ENCODE data around the gene ERC1. TPM values are rescaled to one million over a fixed set of nuclear protein-coding genes. Genes with fewer than 3 reads are reported as not detected.

The ERC1 gene
- 83.5 TPM for total RNA-seq

GRCh38 chr12:990661-991349 is at the start of gene ERC1:
ERC1 (plus strand) TSS chr12:991223; CDS start chr12:1027904, 36,681 bp downstream.
- intact Hi-C loops (cut with DNase I): no loop called here

GRCh38 chr12:943051-943450 is 48.0 kb upstream of the ERC1 start:
- ATAC-seq: no peak
- DNase-seq (ENCODE audit: low spot score): no peak
- intact Hi-C loops (cut with DNase I): no loop called here

More at GRCh38 chr12:990661-991349, at the start of gene ERC1:
- DNase-seq (ENCODE audit: low spot score) (peak; percentile 92), ATAC-seq (peak; percentile 97)

GRCh38 chr12:944211-944610 is 46.8 kb upstream of the ERC1 start:
- intact Hi-C loops (cut with DNase I): no loop called here
- no peak for ATAC-seq
- DNase-seq (ENCODE audit: low spot score): no peak

- intact Hi-C loops (cut with DNase I): no loop called here
- ATAC-seq: no peak
- no peak for DNase-seq (ENCODE audit: low spot score)
Measured at GRCh38 chr12:946212-946611, 44.8 kb upstream of the ERC1 start.

GRCh38 chr12:946631-947030 is 44.4 kb upstream of the ERC1 start:
- intact Hi-C loops (cut with DNase I): no loop called here
- DNase-seq (ENCODE audit: low spot score) (no peak), ATAC-seq (no peak)

GRCh38 chr12:948238-948637 is 42.8 kb upstream of the ERC1 start:
- intact Hi-C loops (cut with DNase I): no loop called here
- no peak for DNase-seq (ENCODE audit: low spot score)
- ATAC-seq: no peak

- intact Hi-C loops (cut with DNase I): loop anchor here (10.0 kb wide), 1 partner anchor 385 kb away; no protein-coding TSS in a partner anchor
- ATAC-seq (peak; percentile 98), DNase-seq (ENCODE audit: low spot score) (peak; percentile 99)
Measured at GRCh38 chr12:949453-950191, 41.4 kb upstream of the ERC1 start, which contains the start of gene RAD52. RAD52 (minus strand) TSS chr12:949694; CDS start chr12:933058, 16,636 bp downstream.

GRCh38 chr12:951176-951575 is 39.8 kb upstream of the ERC1 start:
- DNase-seq (ENCODE audit: low spot score) (no peak), ATAC-seq (no peak)
- intact Hi-C loops (cut with DNase I): loop anchor here (10.0 kb wide), 1 partner anchor 386 kb away; no protein-coding TSS in a partner anchor

- ATAC-seq: no peak
- no peak for DNase-seq (ENCODE audit: low spot score)
- intact Hi-C loops (cut with DNase I): loop anchor here (10.0 kb wide), 1 partner anchor 389 kb away; no protein-coding TSS in a partner anchor
Measured at GRCh38 chr12:953776-954175, 37.2 kb upstream of the ERC1 start.

- ATAC-seq: no peak
- intact Hi-C loops (cut with DNase I): loop anchor here (10.0 kb wide), 1 partner anchor 390 kb away; no protein-coding TSS in a partner anchor
- no peak for DNase-seq (ENCODE audit: low spot score)
Measured at GRCh38 chr12:954741-955140, 36.3 kb upstream of the ERC1 start.

GRCh38 chr12:955939-956338 is 35.1 kb upstream of the ERC1 start:
- intact Hi-C loops (cut with DNase I): loop anchor here (2.0 to 10.0 kb wide), 2 partner anchors 21 to 391 kb away; no protein-coding TSS in a partner anchor
- no peak for ATAC-seq

GRCh38 chr12:958588-959123 is 32.4 kb upstream of the ERC1 start:
- intact Hi-C loops (cut with DNase I): loop anchor here (10.0 kb wide), 1 partner anchor 394 kb away; no protein-coding TSS in a partner anchor
- ATAC-seq: peak; percentile 41

More at GRCh38 chr12:955939-956338, 35.1 kb upstream of the ERC1 start:
- DNase-seq (ENCODE audit: low spot score): no peak

GRCh38 chr12:966724-967123 is 24.3 kb upstream of the ERC1 start:
- DNase-seq (ENCODE audit: low spot score) (no peak), ATAC-seq (no peak)
- intact Hi-C loops (cut with DNase I): no loop called here

More at GRCh38 chr12:958588-959123, 32.4 kb upstream of the ERC1 start:
- no peak for DNase-seq (ENCODE audit: low spot score)

- no peak for ATAC-seq
- intact Hi-C loops (cut with DNase I): no loop called here
- DNase-seq (ENCODE audit: low spot score): no peak
Measured at GRCh38 chr12:967641-968040, 23.4 kb upstream of the ERC1 start.

- intact Hi-C loops (cut with DNase I): no loop called here
Measured at GRCh38 chr12:968545-968944, 22.5 kb upstream of the ERC1 start.

GRCh38 chr12:969821-970220 is 21.2 kb upstream of the ERC1 start:
- ATAC-seq (no peak), DNase-seq (ENCODE audit: low spot score) (no peak)
- intact Hi-C loops (cut with DNase I): no loop called here

More at GRCh38 chr12:968545-968944, 22.5 kb upstream of the ERC1 start:
- DNase-seq (ENCODE audit: low spot score) (no peak), ATAC-seq (no peak)

- DNase-seq (ENCODE audit: low spot score): no peak
- intact Hi-C loops (cut with DNase I): no loop called here
- ATAC-seq: no peak
Measured at GRCh38 chr12:971991-972390, 19.0 kb upstream of the ERC1 start.

GRCh38 chr12:974271-974862 is 16.7 kb upstream of the ERC1 start:
- intact Hi-C loops (cut with DNase I): no loop called here
- DNase-seq (ENCODE audit: low spot score) (no peak), ATAC-seq (no peak)

GRCh38 chr12:976644-977043 is 14.4 kb upstream of the ERC1 start:
- DNase-seq (ENCODE audit: low spot score) (no peak), ATAC-seq (no peak)
- intact Hi-C loops (cut with DNase I): loop anchor here (2.0 kb wide), 1 partner anchor 20 kb away; no protein-coding TSS in a partner anchor

Measured in sciatic nerve (tissue), 2 donors.